Measurements from ENCODE around the gene CCDC88B. TPM values are rescaled to one million over a fixed set of nuclear protein-coding genes. Genes with fewer than 3 reads are reported as not detected.
A peak's percentile ranks its signal among the peaks of the same experiment; 100 is the strongest.

The CCDC88B gene
- total and polyA plus RNA-seq, 2 of the 8 experiments (the other 6 are each of a cell fraction or from before 2014, with no cell fraction given) = 5.9 to 12.5 TPM

- Histone ChIP-seq H2AFZ (ENCODE audit: low read length) (no peak overlapping the region), H2BK20ac (ENCODE audit: low read length) (0 out of 2 replicates have a peak overlapping the region, but pooled peaks have one; percentile 86), H3K27me3 (replicated peaks in 1 of 4; ENCODE audit: control insufficient read depth in 3 of 4, extremely low read depth in 1 of 4, insufficient read depth in 3 of 4, low read length in 3 of 4) (no peaks in the 10 kb centered on the region), H3K36me3 (ENCODE audit: control insufficient read depth in 2 of 4, insufficient read depth in 4 of 4, low read length in 3 of 4) (no peaks in the 10 kb centered on the region), H4K91ac (replicated peaks; ENCODE audit: insufficient read length, low read length) (no peak overlapping the region), H3K4ac (replicated peaks; ENCODE audit: insufficient read length, low read depth, low read length) (peak overlapping the region; percentile 13), H3K4me3 (ENCODE audit: extremely low read depth in 1 of 4, insufficient read depth in 2 of 4, low read depth in 3 of 4, low read length in 4 of 4) (no peak overlapping the region), H3K23ac (ENCODE audit: insufficient read length) (no peak overlapping the region), H2AK5ac (ENCODE audit: low read depth, low read length) (no peak overlapping the region; the same call in 1 of the 2 replicates), H3K9me3 (ENCODE audit: insufficient read depth in 2 of 2, low read depth in 1 of 2, low read length in 1 of 2) (no peaks in the 10 kb centered on the region), H2BK12ac (ENCODE audit: low read depth, low read length) (peak overlapping the region; percentile 94; the same call in 1 of the 2 replicates), H3K18ac (ENCODE audit: extremely low read depth, low read length) (no peak overlapping the region), H3K27ac (ENCODE audit: low read depth, low read length) (no peak overlapping the region), H3K14ac (ENCODE audit: insufficient read length) (no peak overlapping the region), H3K9ac (replicated peaks in 1 of 4; ENCODE audit: extremely low read depth in 1 of 4, low read depth in 3 of 4, low read length in 3 of 4) (no peak overlapping the region), H3K4me2 (ENCODE audit: insufficient read depth in 1 of 2, low read depth in 2 of 2, low read length in 2 of 2) (no peak overlapping the region), H4K5ac (ENCODE audit: insufficient read length, low read depth, low read length) (no peak overlapping the region), H3K56ac (replicated peaks; ENCODE audit: insufficient read length, low read depth, low read length) (no peak overlapping the region), H3K23me2 (ENCODE audit: low read depth, low read length) (peaks cover 2% of the 10 kb centered on the region; the same call in 1 of the 2 replicates), H2BK120ac (replicated peaks; ENCODE audit: low read depth, low read length) (no peak overlapping the region), H4K20me1 (replicated peaks in 1 of 2; ENCODE audit: control insufficient read depth in 1 of 2, insufficient read depth in 2 of 2, low read length in 2 of 2) (peaks cover 0 to 2% of the 10 kb centered on the region in 2 experiments), H4K8ac (ENCODE audit: extremely low read depth, insufficient read depth, low read length) (no peak overlapping the region), H2BK15ac (ENCODE audit: low read length) (peak overlapping the region; percentile 88; the same call in 1 of the 2 replicates), H2BK5ac (ENCODE audit: low read depth, low read length) (0 out of 2 replicates have a peak overlapping the region, but pooled peaks have one; percentile 12), H3K79me1 (ENCODE audit: low read depth, low read length) (no peaks in the 10 kb centered on the region), H3K79me2 (ENCODE audit: control insufficient read depth in 1 of 2, insufficient read depth in 2 of 2, low read length in 2 of 2) (no peaks in the 10 kb centered on the region), H3K4me1 (replicated peaks in 1 of 4; ENCODE audit: control insufficient read depth in 3 of 4, insufficient read depth in 4 of 4, low read length in 3 of 4) (peaks cover 0 to 9% (median 4%) of the 10 kb centered on the region in 4 experiments; a peak in 6 of 7 replicates)
- POLR2A ChIA-PET (ENCODE audit: partially characterized antibody) = interaction anchor here (0.7 to 7.3 kb wide), 9 partner anchors 9 to 1666 kb away, joined by 3 to 61 read pairs (median 3); partner anchors contain the start of genes C11orf98, CCDC88B, CSKMT and ESRRA
- CTCF ChIA-PET (ENCODE audit: partially characterized antibody) = interaction anchor here (0.7 to 37.6 kb wide), 8 partner anchors 8 to 296 kb away, joined by 3 to 614 read pairs (median 4); partner anchors contain the start of genes CATSPERZ, CCDC88B, ESRRA and PRDX5
- 89% methylated on average over 11 of the region's 11 CpGs; no CpG with 5 or more reads in 1 of the 2 experiments for WGBS, 2 experiments (ENCODE audit: extremely low coverage in 1 of 2, insufficient coverage in 1 of 2, insufficient read length in 1 of 2, insufficient replicate concordance in 2 of 2, low coverage in 1 of 2, low lambda C conversion rate in 2 of 2, missing lambda C conversion rate in 1 of 2)
- DNase-seq (ENCODE audit: low read depth in 1 of 2, low spot score in 2 of 2) (no peak), FAIRE-seq (no peak)
- TF ChIP-seq POLR2A (IDR thresholded peaks at IDR 0.05; ENCODE audit: control extremely low read depth in 1 of 2, low read depth in 2 of 2, low read length in 2 of 2) = no peak
- no peak for TF ChIP-seq SRF (IDR thresholded peaks at IDR 0.05; ENCODE audit: low read depth, low read length)
- TF ChIP-seq CBX5 (IDR thresholded peaks at IDR 0.05; ENCODE audit: low read depth, low read length) = no peak
- no peak for TF ChIP-seq SP2 (IDR thresholded peaks at IDR 0.05; ENCODE audit: low read length)
- TF ChIP-seq EZH2 (IDR thresholded peaks at IDR 0.05; ENCODE audit: low read depth, low read length, severe bottlenecking) = no peak
- TF ChIP-seq CEBPB (IDR thresholded peaks at IDR 0.05; ENCODE audit: low read depth, low read length) = no peak
- TF ChIP-seq TEAD4 (IDR thresholded peaks at IDR 0.05; ENCODE audit: low read depth, low read length) = no peak
- no peak for TF ChIP-seq NANOG (IDR thresholded peaks at IDR 0.05; ENCODE audit: insufficient read depth, low read depth, low read length, poor library complexity, severe bottlenecking)
- TF ChIP-seq TCF12 (IDR thresholded peaks at IDR 0.05; ENCODE audit: low read depth, low read length) = no peak
- no peak for TF ChIP-seq CTBP2 (IDR thresholded peaks at IDR 0.05; ENCODE audit: borderline replicate concordance, insufficient read depth, insufficient read length, low read length)
- no peak for TF ChIP-seq SAP30 (IDR thresholded peaks at IDR 0.05; ENCODE audit: insufficient read depth, insufficient replicate concordance, low read length)
- TF ChIP-seq GABPA (IDR thresholded peaks at IDR 0.05; ENCODE audit: borderline replicate concordance, insufficient read depth, low read length) = no peak
- no peak for TF ChIP-seq HDAC2 (IDR thresholded peaks at IDR 0.05; ENCODE audit: borderline replicate concordance in 1 of 2, low read depth in 2 of 2, low read length in 2 of 2)
Observed at GRCh38 chr11:64330888-64331287, 9.1 kb upstream of the CCDC88B start.

All from H1 (cell line).